Osteoblast (primary cell): ENCODE measurements around the gene ARHGAP18. TPM values are rescaled to one million over a fixed set of nuclear protein-coding genes. Genes with fewer than 3 reads are reported as not detected.

Experiments used
- DNase-seq: peaks from one replicate; pipeline ENCODE4 v3.0.0; 2011; ENCODE audit warnings: low spot score, mixed read lengths; ENCODE audit not compliant: insufficient read length; ENCODE audit errors: missing footprints
- H2AFZ ChIP-seq: 2 replicates; pipeline ENCODE4 v1.6.0; 2011; ENCODE audit warnings: mild to moderate bottlenecking, low read length
- H3K27ac ChIP-seq: 2 replicates; pipeline ENCODE4 v1.5.1; 2011; ENCODE audit warnings: mild to moderate bottlenecking, low read depth, low read length, moderate library complexity
- H3K27me3 ChIP-seq: 2 replicates; pipeline ENCODE4 v1.6.0; 2012; ENCODE audit warnings: mild to moderate bottlenecking, control low read depth, inconsistent platforms, low read length, moderate library complexity; ENCODE audit not compliant: insufficient read depth
- H3K36me3 ChIP-seq: 2 replicates; pipeline ENCODE4 v1.5.1; 2011; ENCODE audit warnings: mild to moderate bottlenecking, low read length, control low read depth, moderate library complexity; ENCODE audit not compliant: insufficient read depth
- H3K4me1 ChIP-seq: 2 replicates; pipeline ENCODE4 v1.5.1; 2011; ENCODE audit warnings: mild to moderate bottlenecking, low read length, control low read depth, moderate library complexity; ENCODE audit not compliant: insufficient read depth
- H3K4me2 ChIP-seq: 2 replicates; pipeline ENCODE4 v1.6.0; 2011; ENCODE audit warnings: mild to moderate bottlenecking, low read length; ENCODE audit not compliant: insufficient read depth
- H3K4me3 ChIP-seq: fragments of 200-600 bp; sonication (generic); 3 replicates; pipeline ENCODE4 v1.5.1; 2012; ENCODE audit warnings: mild to moderate bottlenecking, low read length, inconsistent platforms; ENCODE audit not compliant: insufficient read depth
- H3K79me2 ChIP-seq: 2 replicates; pipeline ENCODE4 v1.6.0; 2012; ENCODE audit warnings: mild to moderate bottlenecking, low read length, control low read depth, inconsistent platforms; ENCODE audit not compliant: insufficient read depth
- H3K9me3 ChIP-seq: 2 replicates; pipeline ENCODE4 v1.5.1; 2011; ENCODE audit warnings: low read depth, low read length, control low read depth
- H4K20me1 ChIP-seq: 2 replicates; pipeline ENCODE4 v1.6.0; 2012; ENCODE audit warnings: mild to moderate bottlenecking, low read length, control low read depth; ENCODE audit not compliant: insufficient read depth
- CTCF ChIP-seq: IDR thresholded peaks from 2 replicates; pipeline ENCODE4 v1.5.1; 2011; ENCODE audit warnings: mild to moderate bottlenecking, low read depth, low read length, moderate library complexity; ENCODE audit errors: extremely low read depth
- total RNA-seq: library from RNA; depleted of rRNA; stranded (reverse); fragments of >200 nt; gene quantifications from 2 replicates; pipeline ENCODE4 v1.2.3, GENCODE V29; 2012

Gene ARHGAP18
- total RNA-seq, 1 donor = 21.0 TPM

DNA sequence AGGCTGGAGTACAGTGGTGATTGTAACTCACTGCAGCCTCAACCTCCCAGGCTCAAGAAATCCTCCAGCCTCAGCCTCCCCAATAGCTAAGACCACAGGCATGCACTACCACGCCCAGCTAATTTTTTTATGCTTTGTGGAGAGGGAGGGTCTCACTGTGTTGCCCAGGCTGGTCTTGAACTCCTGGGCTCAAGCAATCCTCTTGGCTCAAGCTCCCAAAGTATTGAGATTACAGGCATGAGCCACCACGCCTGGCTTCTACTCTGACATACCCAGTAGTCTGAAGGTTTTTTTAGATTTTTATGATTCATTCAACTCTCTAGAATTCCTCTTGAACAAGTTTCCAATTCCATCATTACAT lies 1.3 kb upstream of the ARHGAP18 start:
- Histone ChIP-seq H3K4me1 (peaks cover 23% of the 10 kb centered on the region), H3K9me3 (no peaks in the 10 kb centered on the region), H3K27me3 (no peaks in the 10 kb centered on the region), H3K79me2 (peaks cover 37% of the 10 kb centered on the region), H2AFZ (no peak overlapping the region), H3K27ac (no peak overlapping the region), H4K20me1 (peaks cover 3% of the 10 kb centered on the region), H3K4me2 (no peak overlapping the region), H3K4me3 (no peak overlapping the region), H3K36me3 (no peaks in the 10 kb centered on the region)
- no peak for TF ChIP-seq CTCF
- DNase-seq = no peak

DNA sequence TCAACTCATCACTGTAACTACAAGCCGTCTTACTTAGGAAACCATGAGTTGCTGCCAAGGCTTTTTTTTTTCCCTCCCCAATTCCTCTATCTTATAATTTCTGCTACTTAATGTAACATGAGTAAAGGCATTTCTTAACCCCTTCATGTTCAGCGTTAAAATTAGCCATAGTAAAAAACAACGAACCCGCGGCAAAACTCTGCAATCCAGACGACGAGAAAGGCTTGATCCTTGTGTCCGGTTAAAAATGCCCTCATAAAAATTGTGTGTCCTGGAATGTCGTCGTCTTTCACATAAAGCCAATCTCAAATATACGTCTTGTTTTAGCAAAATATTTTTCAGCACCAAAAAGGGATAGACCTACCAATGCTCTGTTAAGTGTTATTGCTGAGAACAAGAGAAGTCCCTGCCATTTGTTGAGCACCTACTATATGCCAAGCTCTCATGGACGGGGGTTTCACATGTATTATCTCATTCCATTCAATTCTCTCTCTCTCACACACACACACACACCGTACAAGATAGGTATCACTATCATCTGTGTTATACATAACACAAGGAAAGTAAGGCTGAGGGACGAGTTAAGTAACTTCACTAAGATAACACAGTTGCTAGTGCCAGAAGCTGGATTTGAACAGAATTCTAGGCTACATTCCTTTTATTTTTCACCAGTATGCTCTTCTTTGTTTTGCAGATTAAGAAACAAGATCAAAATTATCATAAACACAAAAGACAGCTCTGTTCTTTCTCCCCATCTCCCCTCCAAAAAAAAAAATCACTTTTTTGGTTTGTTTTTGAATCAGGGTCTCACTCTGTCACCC lies 683 bp upstream of the ARHGAP18 start:
- Histone ChIP-seq H3K36me3 (no peaks in the 10 kb centered on the region), H3K27ac (peak overlapping the region; percentile 65), H3K27me3 (no peaks in the 10 kb centered on the region), H3K4me2 (peak overlapping the region; percentile 83), H3K79me2 (peaks cover 43% of the 10 kb centered on the region), H3K4me3 (peak overlapping the region; percentile 75), H3K4me1 (peaks cover 24% of the 10 kb centered on the region), H3K9me3 (no peaks in the 10 kb centered on the region), H2AFZ (peak overlapping the region; percentile 69), H4K20me1 (peaks cover 3% of the 10 kb centered on the region)
- DNase-seq = no peak
- no peak for TF ChIP-seq CTCF

DNA sequence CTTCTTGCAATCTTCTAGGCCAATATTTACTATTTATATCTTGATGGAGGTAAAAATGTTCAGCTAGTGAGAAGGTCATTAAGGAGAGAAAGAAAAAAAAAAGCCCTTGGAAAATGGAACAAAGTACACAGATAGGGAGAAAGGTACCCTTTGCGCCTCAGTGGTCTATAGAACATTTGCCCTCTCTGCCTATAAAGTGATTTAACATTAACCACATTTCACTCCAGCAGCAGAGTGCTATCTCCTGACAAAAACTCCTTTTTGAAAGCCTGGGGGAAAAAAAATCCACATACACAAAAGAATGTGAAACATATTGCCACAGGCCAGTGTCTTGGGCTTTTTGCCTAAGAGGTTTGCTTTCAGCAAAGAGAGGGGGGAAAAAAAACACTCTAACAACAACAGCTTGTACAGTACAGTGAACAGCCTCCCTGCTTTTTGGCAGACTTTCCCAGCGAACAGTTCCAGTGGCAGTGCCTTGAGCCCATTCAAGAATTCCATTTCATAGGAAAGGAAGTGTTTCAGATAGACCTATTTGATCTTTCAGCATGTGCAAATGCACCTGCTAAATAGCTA lies 695 bp downstream of the ARHGAP18 start:
- Histone ChIP-seq H3K79me2 (peaks cover 57% of the 10 kb centered on the region), H3K4me2 (peak overlapping the region; percentile 83), H2AFZ (no peak overlapping the region), H3K4me3 (peak overlapping the region; percentile 75), H4K20me1 (peaks cover 3% of the 10 kb centered on the region), H3K36me3 (no peaks in the 10 kb centered on the region), H3K27ac (peak overlapping the region; percentile 65), H3K27me3 (no peaks in the 10 kb centered on the region), H3K9me3 (no peaks in the 10 kb centered on the region), H3K4me1 (peaks cover 28% of the 10 kb centered on the region)
- no peak for DNase-seq
- no peak for TF ChIP-seq CTCF

GRCh38 chr6:129708496-129709195 lies 1.3 kb downstream of the ARHGAP18 start:
- Histone ChIP-seq H3K36me3 (no peaks in the 10 kb centered on the region), H3K79me2 (peaks cover 63% of the 10 kb centered on the region), H3K4me1 (peaks cover 28% of the 10 kb centered on the region), H3K27me3 (no peaks in the 10 kb centered on the region), H3K27ac (peak overlapping the region; percentile 65), H2AFZ (peak overlapping the region; percentile 64), H4K20me1 (peaks cover 3% of the 10 kb centered on the region), H3K9me3 (no peaks in the 10 kb centered on the region), H3K4me3 (peak overlapping the region; percentile 75), H3K4me2 (peak overlapping the region; percentile 83)
- DNase-seq = no peak
- no peak for TF ChIP-seq CTCF
